Stimulated activated naive CD4-positive, alpha-beta T cell (primary cell): ENCODE results near the gene GLT1D1.

Experiments used
- DNase-seq, 6 experiments: peaks; one replicate each; lab custom pipeline; 2025; lab: John Stamatoyannopoulos, UW

Gene GLT1D1

GRCh38 chr12:129002427-129002826 lies 149.1 kb downstream of the GLT1D1 start:
- no peak for DNase-seq

- no peak for DNase-seq
These were observed 152.1 kb downstream of the GLT1D1 start for GRCh38 chr12:129005416-129005815.

- no peak for DNase-seq
These were observed 152.6 kb downstream of the GLT1D1 start for GRCh38 chr12:129005829-129006228.

- no peak for DNase-seq
These were observed 156.8 kb downstream of the GLT1D1 start for GRCh38 chr12:129009833-129010622.

- no peak for DNase-seq
These were observed 162.9 kb downstream of the GLT1D1 start for GRCh38 chr12:129016159-129016558.

- DNase-seq = no peak
These were observed 171.8 kb downstream of the GLT1D1 start for GRCh38 chr12:129025055-129025454.

- no peak for DNase-seq
These were observed 175.6 kb downstream of the GLT1D1 start for GRCh38 chr12:129028844-129029243.
